Measurements from ENCODE around the gene MBLAC1. TPM values are rescaled to one million over a fixed set of nuclear protein-coding genes. Genes with fewer than 3 reads are reported as not detected.
A peak's percentile ranks its signal among the peaks of the same experiment; 100 is the strongest.

MBLAC1 gene
- total and polyA plus RNA-seq, 9 of the 15 experiments (the other 6 are each of a cell fraction or from before 2014, with no cell fraction given) = 0.03 to 3.1 (median 0.52) TPM

DNA sequence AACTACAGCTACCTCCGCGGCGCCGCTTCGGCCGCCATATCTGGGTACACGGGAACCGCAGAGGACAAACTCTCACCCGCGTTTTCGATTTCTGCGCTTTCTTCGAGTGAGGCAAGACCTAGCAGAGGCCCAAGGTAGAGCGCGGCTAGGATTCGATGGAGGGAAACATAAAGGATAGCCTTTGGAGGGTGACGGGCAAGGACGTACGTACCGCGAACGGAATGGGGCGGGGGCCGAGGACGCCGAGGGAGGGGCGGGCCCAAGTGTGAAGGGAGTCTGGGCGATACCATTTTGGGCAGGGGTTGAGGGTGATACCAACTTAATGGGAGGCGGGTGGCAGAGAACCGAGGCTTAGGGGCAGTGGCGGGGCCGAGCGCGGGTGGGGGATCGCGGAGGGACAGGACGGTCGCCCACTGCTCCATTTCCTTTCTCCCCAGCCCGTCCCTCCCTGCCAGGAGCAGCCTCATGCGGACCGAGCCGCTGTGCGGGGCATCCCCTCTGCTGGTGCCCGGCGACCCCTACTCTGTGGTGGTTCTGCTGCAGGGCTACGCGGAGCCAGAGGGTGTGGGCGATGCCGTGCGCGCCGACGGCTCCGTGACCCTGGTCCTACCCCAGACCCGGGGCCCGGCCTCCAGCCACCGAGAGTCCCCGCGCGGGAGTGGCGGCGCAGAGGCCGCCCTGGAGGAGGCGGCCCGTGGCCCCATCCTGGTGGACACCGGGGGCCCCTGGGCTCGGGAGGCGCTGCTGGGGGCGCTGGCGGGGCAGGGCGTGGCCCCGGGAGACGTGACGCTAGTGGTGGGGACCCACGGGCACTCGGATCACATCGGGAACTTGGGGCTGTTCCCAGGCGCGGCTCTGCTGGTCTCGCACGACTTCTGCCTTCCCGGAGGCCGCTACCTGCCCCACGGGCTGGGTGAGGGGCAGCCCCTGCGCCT lies at the start of gene MBLAC1 (continued):
- TF ChIP-seq ARHGAP35 (IDR thresholded peaks at IDR 0.05; ENCODE audit: partially characterized antibody) (no peak), ZNF764 (CRISPR knock-in tag; IDR thresholded peaks at IDR 0.05; ENCODE audit: low read depth) (no peak), SRSF3 (IDR thresholded peaks at IDR 0.05; ENCODE audit: insufficient read depth, low read length) (no peak), ATF1 (CRISPR knock-in tag; IDR thresholded peaks at IDR 0.05) (no peak), ATF1 (tag; IDR thresholded peaks at IDR 0.05) (peak; percentile 83), HLTF (IDR thresholded peaks at IDR 0.05) (no peak), ZNF121 (CRISPR knock-in tag; conservative IDR thresholded peaks at IDR 0.05) (no peak), ARNT (IDR thresholded peaks at IDR 0.05) (no peak), NBN (IDR thresholded peaks at IDR 0.05; ENCODE audit: low read depth) (peak; percentile 86; the same call in 1 of the 2 replicates), TCF7L2 (IDR thresholded peaks at IDR 0.05; ENCODE audit: low read depth, low read length) (peak; percentile 93), SMARCC2 (IDR thresholded peaks at IDR 0.05; ENCODE audit: low read depth) (no peak), PHB2 (IDR thresholded peaks at IDR 0.05; ENCODE audit: low read depth) (no peak), ZNF780A (CRISPR knock-in tag; IDR thresholded peaks at IDR 0.05) (no peak), PCBP2 (IDR thresholded peaks at IDR 0.05; ENCODE audit: low read depth, low read length, poor library complexity, severe bottlenecking) (no peak), CSDE1 (IDR thresholded peaks at IDR 0.05) (no peak), LCOR (CRISPR knock-in tag; IDR thresholded peaks at IDR 0.05) (peak; percentile 89), TCF3 (CRISPR knock-in tag; IDR thresholded peaks at IDR 0.05) (no peak; the same call in 1 of the 2 replicates), SNIP1 (IDR thresholded peaks at IDR 0.05; ENCODE audit: low read depth) (no peak)
- TF ChIP-seq, protein P1, sequence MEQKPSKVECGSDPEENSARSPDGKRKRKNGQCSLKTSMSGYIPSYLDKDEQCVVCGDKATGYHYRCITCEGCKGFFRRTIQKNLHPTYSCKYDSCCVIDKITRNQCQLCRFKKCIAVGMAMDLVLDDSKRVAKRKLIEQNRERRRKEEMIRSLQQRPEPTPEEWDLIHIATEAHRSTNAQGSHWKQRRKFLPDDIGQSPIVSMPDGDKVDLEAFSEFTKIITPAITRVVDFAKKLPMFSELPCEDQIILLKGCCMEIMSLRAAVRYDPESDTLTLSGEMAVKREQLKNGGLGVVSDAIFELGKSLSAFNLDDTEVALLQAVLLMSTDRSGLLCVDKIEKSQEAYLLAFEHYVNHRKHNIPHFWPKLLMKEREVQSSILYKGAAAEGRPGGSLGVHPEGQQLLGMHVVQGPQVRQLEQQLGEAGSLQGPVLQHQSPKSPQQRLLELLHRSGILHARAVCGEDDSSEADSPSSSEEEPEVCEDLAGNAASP (IDR thresholded peaks at IDR 0.05) = no peak
- TF ChIP-seq, protein P2, sequence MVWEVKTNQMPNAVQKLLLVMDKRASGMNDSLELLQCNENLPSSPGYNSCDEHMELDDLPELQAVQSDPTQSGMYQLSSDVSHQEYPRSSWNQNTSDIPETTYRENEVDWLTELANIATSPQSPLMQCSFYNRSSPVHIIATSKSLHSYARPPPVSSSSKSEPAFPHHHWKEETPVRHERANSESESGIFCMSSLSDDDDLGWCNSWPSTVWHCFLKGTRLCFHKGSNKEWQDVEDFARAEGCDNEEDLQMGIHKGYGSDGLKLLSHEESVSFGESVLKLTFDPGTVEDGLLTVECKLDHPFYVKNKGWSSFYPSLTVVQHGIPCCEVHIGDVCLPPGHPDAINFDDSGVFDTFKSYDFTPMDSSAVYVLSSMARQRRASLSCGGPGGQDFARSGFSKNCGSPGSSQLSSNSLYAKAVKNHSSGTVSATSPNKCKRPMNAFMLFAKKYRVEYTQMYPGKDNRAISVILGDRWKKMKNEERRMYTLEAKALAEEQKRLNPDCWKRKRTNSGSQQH (CRISPR knock-in tag; IDR thresholded peaks at IDR 0.05) = no peak
- TF ChIP-seq, protein P3, sequence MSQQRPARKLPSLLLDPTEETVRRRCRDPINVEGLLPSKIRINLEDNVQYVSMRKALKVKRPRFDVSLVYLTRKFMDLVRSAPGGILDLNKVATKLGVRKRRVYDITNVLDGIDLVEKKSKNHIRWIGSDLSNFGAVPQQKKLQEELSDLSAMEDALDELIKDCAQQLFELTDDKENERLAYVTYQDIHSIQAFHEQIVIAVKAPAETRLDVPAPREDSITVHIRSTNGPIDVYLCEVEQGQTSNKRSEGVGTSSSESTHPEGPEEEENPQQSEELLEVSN (IDR thresholded peaks at IDR 0.05; ENCODE audit: borderline replicate concordance in 1 of 2, extremely low read depth in 1 of 2, insufficient read depth in 1 of 2, insufficient read length in 1 of 2, low read depth in 1 of 2, low read length in 1 of 2, poor library complexity in 1 of 2, severe bottlenecking in 1 of 2) = peak in 1 of 2 experiments; percentile 82
- TF ChIP-seq, protein P4, sequence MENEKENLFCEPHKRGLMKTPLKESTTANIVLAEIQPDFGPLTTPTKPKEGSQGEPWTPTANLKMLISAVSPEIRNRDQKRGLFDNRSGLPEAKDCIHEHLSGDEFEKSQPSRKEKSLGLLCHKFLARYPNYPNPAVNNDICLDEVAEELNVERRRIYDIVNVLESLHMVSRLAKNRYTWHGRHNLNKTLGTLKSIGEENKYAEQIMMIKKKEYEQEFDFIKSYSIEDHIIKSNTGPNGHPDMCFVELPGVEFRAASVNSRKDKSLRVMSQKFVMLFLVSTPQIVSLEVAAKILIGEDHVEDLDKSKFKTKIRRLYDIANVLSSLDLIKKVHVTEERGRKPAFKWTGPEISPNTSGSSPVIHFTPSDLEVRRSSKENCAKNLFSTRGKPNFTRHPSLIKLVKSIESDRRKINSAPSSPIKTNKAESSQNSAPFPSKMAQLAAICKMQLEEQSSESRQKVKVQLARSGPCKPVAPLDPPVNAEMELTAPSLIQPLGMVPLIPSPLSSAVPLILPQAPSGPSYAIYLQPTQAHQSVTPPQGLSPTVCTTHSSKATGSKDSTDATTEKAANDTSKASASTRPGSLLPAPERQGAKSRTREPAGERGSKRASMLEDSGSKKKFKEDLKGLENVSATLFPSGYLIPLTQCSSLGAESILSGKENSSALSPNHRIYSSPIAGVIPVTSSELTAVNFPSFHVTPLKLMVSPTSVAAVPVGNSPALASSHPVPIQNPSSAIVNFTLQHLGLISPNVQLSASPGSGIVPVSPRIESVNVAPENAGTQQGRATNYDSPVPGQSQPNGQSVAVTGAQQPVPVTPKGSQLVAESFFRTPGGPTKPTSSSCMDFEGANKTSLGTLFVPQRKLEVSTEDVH (IDR thresholded peaks at IDR 0.05; ENCODE audit: low read depth, partially characterized antibody) = no peak
